HepG2 (cell line): ENCODE data around the gene UXS1. TPM values are rescaled to one million over a fixed set of nuclear protein-coding genes. Genes with fewer than 3 reads are reported as not detected.

Experiments
- AGO2 ChIP-seq: fragments of 200-400 bp; formaldehyde crosslinking; optimal IDR thresholded peaks from 2 replicates; pipeline ENCODE3; 2017; ENCODE audit warnings: mild to moderate bottlenecking, low read depth, low read length, moderate library complexity
- ESRRA ChIP-seq: sonication (generic); formaldehyde crosslinking; IDR thresholded peaks from 2 replicates; pipeline ENCODE4 v1.5.1; 2020; ENCODE audit warnings: mild to moderate bottlenecking, low read depth, missing genetic modification reagents
- FOXO1 ChIP-seq: sonication (generic); formaldehyde crosslinking; IDR thresholded peaks from 2 replicates; pipeline ENCODE4 v1.4.0; 2020; ENCODE audit warnings: missing genetic modification reagents
- MAFG ChIP-seq: sonication (generic); formaldehyde crosslinking; IDR thresholded peaks from 2 replicates; pipeline ENCODE4 v1.5.1; 2020; ENCODE audit warnings: mild to moderate bottlenecking, missing genetic modification reagents
- NFATC3 ChIP-seq: sonication (generic); formaldehyde crosslinking; IDR thresholded peaks from 2 replicates; pipeline ENCODE4 v1.5.1; 2020; ENCODE audit warnings: mild to moderate bottlenecking, missing genetic modification reagents
- POGZ ChIP-seq: sonication (generic); formaldehyde crosslinking; IDR thresholded peaks from 2 replicates; pipeline ENCODE4 v1.4.0; 2020; ENCODE audit warnings: mild to moderate bottlenecking, missing genetic modification reagents
- ZNF547 ChIP-seq: sonication (generic); formaldehyde crosslinking; IDR thresholded peaks from 2 replicates; pipeline ENCODE4 v1.5.1; 2020; ENCODE audit warnings: mild to moderate bottlenecking, missing genetic modification reagents
- polyA plus RNA-seq, 8 experiments: library from polyadenylated mRNA; depleted of rRNA in 3 of 8; stranded (reverse) in 7 of 8; unstranded in 1 of 8; fragments of >200 nt; fragmentation: Illumina TruSeq in 4 of 8; extraction: Trizol in 4 of 8; gene quantifications; 2 replicates each; pipeline versions ENCODE4 v1.2.1 to v1.2.3, GENCODE V29; 2011 to 2016; ENCODE audit warnings: low read depth in 4 of 8, missing spikeins in 1 of 8, mixed read lengths in 1 of 8; ENCODE audit not compliant: insufficient read depth in 1 of 8
- total RNA-seq, 5 experiments: library from RNA; depleted of rRNA; stranded (reverse); fragments of >200 nt; fragmentation: Illumina TruSeq; extraction: Trizol; gene quantifications; 2 replicates each; pipeline ENCODE4 v1.2.3, GENCODE V29; 2016; ENCODE audit warnings: low read depth in 1 of 5
- TF ChIP-seq, protein P1 (sequence below): sonication (generic); formaldehyde crosslinking; IDR thresholded peaks from 2 replicates; pipeline ENCODE4 v1.5.0; 2020; ENCODE audit warnings: missing genetic modification reagents
- TF ChIP-seq, protein P2 (sequence below): sonication (generic); formaldehyde crosslinking; IDR thresholded peaks from 2 replicates; pipeline ENCODE4 v1.4.0; 2020; ENCODE audit warnings: mild to moderate bottlenecking, missing genetic modification reagents
- TF ChIP-seq, protein P3 (sequence below): sonication (generic); formaldehyde crosslinking; IDR thresholded peaks from 2 replicates; pipeline ENCODE4 v1.4.0; 2020; ENCODE audit warnings: missing genetic modification reagents, mild to moderate bottlenecking, borderline replicate concordance
- TF ChIP-seq, protein P4 (sequence below): sonication (generic); formaldehyde crosslinking; IDR thresholded peaks from 2 replicates; pipeline ENCODE4 v1.4.0; 2020; ENCODE audit warnings: missing genetic modification reagents

Gene UXS1
- total and polyA plus RNA-seq, 2 of the 13 experiments (the other 11 are each of a cell fraction or from before 2014, with no cell fraction given), result 53.3 to 110 TPM

DNA sequence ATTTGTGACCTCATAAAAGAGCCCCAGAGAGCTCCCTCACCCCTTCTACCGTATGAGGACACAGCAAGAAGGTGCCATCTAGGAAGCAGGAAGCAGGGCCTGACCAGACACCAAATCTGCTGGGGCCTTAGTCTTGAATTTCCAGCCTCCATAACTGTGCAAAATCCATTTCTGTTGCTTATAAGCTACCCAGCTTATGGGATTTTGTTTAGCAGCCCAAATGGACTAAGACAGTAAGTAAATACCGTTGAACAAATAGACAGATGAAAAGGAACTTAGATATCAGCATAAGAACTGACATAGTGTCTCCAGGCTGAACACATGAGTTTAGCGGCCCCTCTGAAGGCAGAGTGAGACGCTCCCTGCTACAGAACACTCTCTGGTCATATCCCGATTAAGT is 130.9 kb downstream of the UXS1 start (continued):
- TF ChIP-seq, protein P1, sequence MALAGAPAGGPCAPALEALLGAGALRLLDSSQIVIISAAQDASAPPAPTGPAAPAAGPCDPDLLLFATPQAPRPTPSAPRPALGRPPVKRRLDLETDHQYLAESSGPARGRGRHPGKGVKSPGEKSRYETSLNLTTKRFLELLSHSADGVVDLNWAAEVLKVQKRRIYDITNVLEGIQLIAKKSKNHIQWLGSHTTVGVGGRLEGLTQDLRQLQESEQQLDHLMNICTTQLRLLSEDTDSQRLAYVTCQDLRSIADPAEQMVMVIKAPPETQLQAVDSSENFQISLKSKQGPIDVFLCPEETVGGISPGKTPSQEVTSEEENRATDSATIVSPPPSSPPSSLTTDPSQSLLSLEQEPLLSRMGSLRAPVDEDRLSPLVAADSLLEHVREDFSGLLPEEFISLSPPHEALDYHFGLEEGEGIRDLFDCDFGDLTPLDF (CRISPR knock-in tag), result no peak
- no peak for TF ChIP-seq FOXO1 (CRISPR knock-in tag)
- no peak for TF ChIP-seq NFATC3 (CRISPR knock-in tag)
- TF ChIP-seq AGO2, result no peak
- no peak for TF ChIP-seq MAFG (CRISPR knock-in tag)
- TF ChIP-seq, protein P2, sequence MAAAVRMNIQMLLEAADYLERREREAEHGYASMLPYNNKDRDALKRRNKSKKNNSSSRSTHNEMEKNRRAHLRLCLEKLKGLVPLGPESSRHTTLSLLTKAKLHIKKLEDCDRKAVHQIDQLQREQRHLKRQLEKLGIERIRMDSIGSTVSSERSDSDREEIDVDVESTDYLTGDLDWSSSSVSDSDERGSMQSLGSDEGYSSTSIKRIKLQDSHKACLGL (CRISPR knock-in tag), result no peak
- TF ChIP-seq, protein P3, sequence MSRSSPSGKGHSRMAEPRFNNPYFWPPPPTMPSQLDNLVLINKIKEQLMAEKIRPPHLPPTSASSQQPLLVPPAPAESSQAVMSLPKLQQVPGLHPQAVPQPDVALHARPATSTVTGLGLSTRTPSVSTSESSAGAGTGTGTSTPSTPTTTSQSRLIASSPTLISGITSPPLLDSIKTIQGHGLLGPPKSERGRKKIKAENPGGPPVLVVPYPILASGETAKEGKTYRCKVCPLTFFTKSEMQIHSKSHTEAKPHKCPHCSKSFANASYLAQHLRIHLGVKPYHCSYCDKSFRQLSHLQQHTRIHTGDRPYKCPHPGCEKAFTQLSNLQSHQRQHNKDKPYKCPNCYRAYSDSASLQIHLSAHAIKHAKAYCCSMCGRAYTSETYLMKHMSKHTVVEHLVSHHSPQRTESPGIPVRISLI (CRISPR knock-in tag), result no peak
- TF ChIP-seq POGZ (CRISPR knock-in tag), result no peak
- TF ChIP-seq ESRRA (CRISPR knock-in tag), result no peak
- no peak for TF ChIP-seq ZNF547 (CRISPR knock-in tag)
- TF ChIP-seq, protein P4, sequence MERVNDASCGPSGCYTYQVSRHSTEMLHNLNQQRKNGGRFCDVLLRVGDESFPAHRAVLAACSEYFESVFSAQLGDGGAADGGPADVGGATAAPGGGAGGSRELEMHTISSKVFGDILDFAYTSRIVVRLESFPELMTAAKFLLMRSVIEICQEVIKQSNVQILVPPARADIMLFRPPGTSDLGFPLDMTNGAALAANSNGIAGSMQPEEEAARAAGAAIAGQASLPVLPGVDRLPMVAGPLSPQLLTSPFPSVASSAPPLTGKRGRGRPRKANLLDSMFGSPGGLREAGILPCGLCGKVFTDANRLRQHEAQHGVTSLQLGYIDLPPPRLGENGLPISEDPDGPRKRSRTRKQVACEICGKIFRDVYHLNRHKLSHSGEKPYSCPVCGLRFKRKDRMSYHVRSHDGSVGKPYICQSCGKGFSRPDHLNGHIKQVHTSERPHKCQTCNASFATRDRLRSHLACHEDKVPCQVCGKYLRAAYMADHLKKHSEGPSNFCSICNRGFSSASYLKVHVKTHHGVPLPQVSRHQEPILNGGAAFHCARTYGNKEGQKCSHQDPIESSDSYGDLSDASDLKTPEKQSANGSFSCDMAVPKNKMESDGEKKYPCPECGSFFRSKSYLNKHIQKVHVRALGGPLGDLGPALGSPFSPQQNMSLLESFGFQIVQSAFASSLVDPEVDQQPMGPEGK (CRISPR knock-in tag), result no peak
